NCI-H2171 treated with DMSO at 0.1 percent for 48 hours (cell line): Measurements from ENCODE around the gene PECR.
"Not testable (repeated sequence)": the region's sequence is repeated elsewhere in the genome, so short reads cannot be mapped to it uniquely, and the experiment has no call there.

Experiments
- DNase-seq: peaks from one replicate; lab custom pipeline; 2025; lab: John Stamatoyannopoulos, UW

The PECR gene

GRCh38 chr2:216002101-216002678 lies 79.4 kb downstream of the PECR start:
- no peak for DNase-seq

- no peak for DNase-seq
These were observed 80.2 kb downstream of the PECR start for GRCh38 chr2:216001216-216002100.

- no peak for DNase-seq
These were observed 83.0 kb downstream of the PECR start for GRCh38 chr2:215998636-215999035.

- no peak for DNase-seq
These were observed 84.4 kb downstream of the PECR start for GRCh38 chr2:215997219-215997618.

GRCh38 chr2:215994911-215995310 lies 86.7 kb downstream of the PECR start:
- no peak for DNase-seq

GRCh38 chr2:215988556-215989207 lies 92.9 kb downstream of the PECR start:
- not testable (repeated sequence) for DNase-seq
